Mucosa of descending colon (tissue), 3 donors: ENCODE measurements around the gene NCAPH2. TPM values are rescaled to one million over a fixed set of nuclear protein-coding genes. Genes with fewer than 3 reads are reported as not detected.
A peak's percentile ranks its signal among the peaks of the same experiment; 100 is the strongest.

ENCODE experiments used
- ATAC-seq: fragments of 200-7000 bp; cut with Tn5 transposase; one replicate; pipeline ENCODE4 v1.9.1; 2020; ENCODE audit warnings: mild to moderate bottlenecking, moderate library complexity
- DNase-seq, 3 donors: peaks; one replicate each; pipeline ENCODE4 v3.0.0-alpha.2; 2020
- H3K36me3 ChIP-seq: fragments of 200-600 bp; one replicate; pipeline ENCODE4 v1.8.0; 2021; ENCODE audit warnings: low read depth, mild to moderate bottlenecking
- H3K4me1 ChIP-seq: fragments of 200-600 bp; one replicate; pipeline ENCODE4 v1.8.0; 2021; ENCODE audit warnings: low read depth, mild to moderate bottlenecking
- H3K4me3 ChIP-seq: fragments of 200-600 bp; one replicate; pipeline ENCODE4 v1.8.0; 2021; ENCODE audit warnings: mild to moderate bottlenecking
- H3K9me3 ChIP-seq: fragments of 200-600 bp; one replicate; pipeline ENCODE4 v1.8.0; 2021; ENCODE audit warnings: mild to moderate bottlenecking
- CTCF ChIP-seq: fragments of 200-600 bp; IDR thresholded peaks from one replicate; pipeline ENCODE4 v1.8.0; 2022; ENCODE audit warnings: antibody characterized with exemption, mild to moderate bottlenecking
- intact Hi-C, 2 donors: fragments of 100-400 bp; cut with DNase I in 1 of 2; cut with micrococcal nuclease in 1 of 2; formaldehyde crosslinking; loops; one replicate each; pipeline versions ENCODE4 v1.11.0 to v1.11.1; 2022; cut with DNase I, micrococcal nuclease
- total RNA-seq, 3 donors: library from RNA; stranded (reverse); fragmentation: NEBNext Ultra II Directional in 2 of 3; extraction: Animal tissue kit (Norgen Biotek cat#: 25700) in 2 of 3; gene quantifications; one replicate each; pipeline versions ENCODE4 v1.2.1 to v1.2.4, GENCODE V29; 2021 to 2023
- donor health status: DM: no; HTN: no; CAD: no; lungs with moderate emphysema.
- donor health status: DM: no; HTN: no; CAD: no.
- donor health status: DM: no; HTN: yes; CAD: no.

The NCAPH2 gene
- total RNA-seq, 3 donors from 2014 or later = 32.1 to 41.2 (median 34.0) TPM

DNA sequence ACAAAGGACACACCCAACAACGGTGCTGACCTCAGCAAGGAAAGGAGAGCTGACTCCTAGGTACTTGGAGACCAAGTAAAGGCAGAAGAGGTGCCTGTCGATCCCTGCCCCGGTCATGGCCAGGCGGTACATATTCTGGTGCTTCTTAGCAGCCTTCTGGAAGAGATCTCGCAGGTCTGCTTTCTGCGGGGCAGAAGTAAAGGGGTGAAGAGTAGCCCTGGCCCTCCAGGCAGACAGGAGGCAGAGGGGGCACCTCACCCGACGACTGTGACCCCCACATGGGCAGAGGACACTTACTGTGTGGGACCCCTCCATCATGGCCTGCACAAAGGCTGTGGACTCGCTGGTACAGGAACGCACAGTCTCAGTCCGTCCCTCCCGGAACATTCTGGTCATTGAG is 62.8 kb downstream of the NCAPH2 start:
- no peak for DNase-seq
- intact Hi-C loops = no loop called here
- no peaks in the 10 kb centered on the region for H3K9me3 ChIP-seq
- no peak overlapping the region for H3K4me3 ChIP-seq
- H3K36me3 ChIP-seq = no peaks in the 10 kb centered on the region
- H3K4me1 ChIP-seq = peaks cover 13% of the 10 kb centered on the region
- ATAC-seq = no peak
- no peak for TF ChIP-seq CTCF

DNA sequence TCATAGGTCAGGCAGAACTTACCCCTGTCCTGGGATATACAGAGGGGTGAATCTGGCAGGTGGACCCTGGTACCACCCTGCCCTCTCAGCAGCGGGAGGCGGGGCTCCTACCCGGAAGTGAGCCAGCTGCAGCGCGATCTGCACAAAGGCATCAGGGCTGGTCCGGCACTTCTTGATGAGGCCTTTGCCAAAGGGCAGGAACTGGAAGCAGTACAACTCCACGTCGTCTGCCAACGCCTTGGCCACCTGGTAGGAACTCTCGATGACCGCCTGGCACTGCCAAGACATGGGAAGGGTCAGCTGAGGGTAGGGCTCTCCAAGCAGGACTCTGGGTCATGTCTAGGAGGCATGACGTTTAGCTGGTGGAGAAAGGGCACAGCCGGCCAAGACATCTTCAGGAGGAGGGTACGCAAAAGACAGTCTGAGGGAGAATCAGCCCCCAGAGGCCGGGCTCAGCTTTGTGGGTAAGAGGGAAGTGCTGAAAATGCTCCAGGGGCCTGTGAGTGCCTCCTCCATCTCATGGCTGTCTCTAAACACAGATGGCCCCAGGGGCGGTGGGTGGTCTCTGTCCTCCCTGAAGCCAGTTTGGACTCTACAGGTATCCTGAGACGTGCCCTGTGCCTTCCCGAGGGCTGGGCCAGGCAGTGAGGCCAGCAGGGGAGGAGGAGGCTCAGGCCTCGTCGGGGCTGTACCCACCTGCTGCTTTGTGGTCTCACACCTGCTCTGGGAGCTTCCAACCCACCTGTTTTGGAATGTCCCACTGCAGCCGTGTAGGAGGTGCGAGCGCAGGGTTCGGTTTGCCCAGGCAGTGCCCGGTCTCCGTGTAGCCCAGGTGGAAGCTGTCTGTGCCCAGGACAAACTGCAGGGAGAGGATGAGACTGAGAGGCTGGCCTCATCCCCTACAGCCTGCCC is 63.5 kb downstream of the NCAPH2 start:
- peaks cover 13% of the 10 kb centered on the region for H3K4me1 ChIP-seq
- H3K36me3 ChIP-seq = no peaks in the 10 kb centered on the region
- no peak for DNase-seq
- no peaks in the 10 kb centered on the region for H3K9me3 ChIP-seq
- no peak overlapping the region for H3K4me3 ChIP-seq
- ATAC-seq = peak; percentile 12
- intact Hi-C loops = no loop called here
- no peak for TF ChIP-seq CTCF

- DNase-seq (no peak), ATAC-seq (no peak)
- no peaks in the 10 kb centered on the region for H3K36me3 ChIP-seq
- H3K9me3 ChIP-seq = no peaks in the 10 kb centered on the region
- TF ChIP-seq CTCF = no peak
- no peak overlapping the region for H3K4me3 ChIP-seq
- H3K4me1 ChIP-seq = peaks cover 13% of the 10 kb centered on the region
- intact Hi-C loops = no loop called here
Observed at GRCh38 chr22:50572965-50573364, 64.9 kb downstream of the NCAPH2 start.

DNA sequence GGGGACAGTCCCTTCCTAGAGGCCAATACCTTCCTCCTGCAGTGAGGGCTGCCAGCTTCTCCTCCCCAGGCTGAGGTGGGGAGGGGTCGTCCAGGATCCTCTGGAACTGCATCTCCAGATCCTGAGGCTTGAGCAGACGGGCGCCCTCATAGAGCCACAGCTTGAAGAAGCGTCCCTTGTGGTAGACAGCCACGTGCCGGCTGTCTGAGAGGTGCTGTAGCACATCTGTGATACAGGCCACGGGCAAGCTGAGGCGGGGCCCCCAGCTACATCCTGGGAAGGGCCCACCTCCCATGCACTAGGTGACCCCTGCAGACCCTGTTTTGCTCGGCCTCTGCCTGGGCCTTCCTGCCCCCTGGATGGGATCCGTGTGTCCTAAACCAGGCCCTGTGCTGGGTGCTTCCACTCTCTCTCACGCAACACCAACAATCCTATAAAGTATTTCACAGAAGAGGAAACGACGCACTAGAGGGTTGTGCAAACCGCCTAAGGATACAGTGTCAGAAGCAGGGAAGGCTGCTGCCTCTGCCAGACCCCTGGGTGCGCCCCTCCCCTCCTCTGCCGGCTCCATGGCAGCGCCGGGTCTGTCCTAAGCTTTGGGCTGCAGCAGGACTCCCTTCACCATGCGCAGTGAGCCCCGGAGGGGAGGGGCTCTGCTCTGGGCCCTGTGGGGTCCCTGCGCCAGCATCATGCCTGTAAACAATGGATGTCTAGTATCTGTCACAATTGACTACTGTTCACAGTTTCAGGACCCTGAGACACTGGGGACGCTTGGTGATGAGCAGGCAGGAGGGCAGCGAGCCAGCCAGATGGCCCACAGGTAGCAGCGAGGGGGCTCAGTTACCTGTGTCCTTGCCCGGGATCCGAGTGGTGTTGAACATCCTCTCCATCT is 65.7 kb downstream of the NCAPH2 start:
- H3K36me3 ChIP-seq = no peaks in the 10 kb centered on the region

GRCh38 chr22:50574383-50574755 is 66.3 kb downstream of the NCAPH2 start:
- TF ChIP-seq CTCF = no peak
- Histone ChIP-seq H3K4me1 (peaks cover 3% of the 10 kb centered on the region), H3K36me3 (no peaks in the 10 kb centered on the region), H3K4me3 (no peak overlapping the region), H3K9me3 (no peaks in the 10 kb centered on the region)
- intact Hi-C loops = no loop called here
- no peak for ATAC-seq
- DNase-seq = no peak

More for the DNA sequence above, 65.7 kb downstream of the NCAPH2 start:
- no peak for TF ChIP-seq CTCF
- DNase-seq = no peak
- intact Hi-C loops = no loop called here
- Histone ChIP-seq H3K4me1 (peaks cover 10% of the 10 kb centered on the region), H3K9me3 (no peaks in the 10 kb centered on the region), H3K4me3 (no peak overlapping the region)
- no peak for ATAC-seq

Other genes starting within 250 kb of the NCAPH2 start
- gene MAPK12, start 246.5 kb upstream of the NCAPH2 start, total RNA-seq = 1 to 10 TPM; 2.3 to 6.5 (median 5.2) TPM
- 1 to 10 TPM; 1.8 to 4.3 (median 3.2) TPM for gene MAPK11, start 237.8 kb upstream of the NCAPH2 start, total RNA-seq
- gene PLXNB2, start 200.6 kb upstream of the NCAPH2 start, total RNA-seq = 100 to 1,000 TPM; 232 to 318 (median 250) TPM
- 1 to 10 TPM; 2.8 to 6.3 (median 5.2) TPM for gene DENND6B, start 181.2 kb upstream of the NCAPH2 start, total RNA-seq
- gene PPP6R2, start 164.9 kb upstream of the NCAPH2 start, total RNA-seq = 10 to 100 TPM; 54.3 to 61.7 (median 58.8) TPM
- gene SBF1, start 33.2 kb upstream of the NCAPH2 start, total RNA-seq = 10 to 100 TPM; 76.1 to 91.9 (median 84.3) TPM
- 1 to 10 TPM in 2 of 3 donors, under 1 TPM in 1; 0.95 to 3.9 (median 1.4) TPM for gene ADM2, start 26.7 kb upstream of the NCAPH2 start, total RNA-seq
- gene MIOX, start 21.4 kb upstream of the NCAPH2 start, total RNA-seq = not detected
- gene LMF2, start 522 bp upstream of the NCAPH2 start, total RNA-seq = 10 to 100 TPM; 57.8 to 66.4 (median 60.7) TPM
- 10 to 100 TPM in 1 of 3 donors, 1 to 10 TPM in 1, not detected in 1; 5.4 to 14.6 TPM for gene SCO2, start 17.4 kb downstream of the NCAPH2 start, total RNA-seq
- 10 to 100 TPM; 27.7 to 88.7 (median 34.8) TPM for gene TYMP, start 21.8 kb downstream of the NCAPH2 start, total RNA-seq
- gene KLHDC7B, start 37.7 kb downstream of the NCAPH2 start, total RNA-seq = 1 to 10 TPM in 1 of 3 donors, under 1 TPM in 1, not detected in 1; 0.55 to 1.7 TPM
- not detected for gene SYCE3, start 54.7 kb downstream of the NCAPH2 start, total RNA-seq
- 10 to 100 TPM; 24.5 to 51.6 (median 29.9) TPM for gene CPT1B, start 70.2 kb downstream of the NCAPH2 start, total RNA-seq
- gene CHKB, start 74.6 kb downstream of the NCAPH2 start, total RNA-seq = 10 to 100 TPM; 79.9 to 95.0 (median 80.9) TPM
- 1 to 10 TPM in 1 of 3 donors, under 1 TPM in 2; 0.63 to 4.2 (median 0.64) TPM for gene MAPK8IP2, start 92.6 kb downstream of the NCAPH2 start, total RNA-seq
- gene ARSA, start 119.9 kb downstream of the NCAPH2 start, total RNA-seq = 10 to 100 TPM; 64.6 to 87.9 (median 82.2) TPM
- 10 to 100 TPM in 1 of 3 donors, 1 to 10 TPM in 2; 3.9 to 14.2 (median 7.1) TPM for gene SHANK3, start 164.6 kb downstream of the NCAPH2 start, total RNA-seq
- 1 to 10 TPM in 1 of 3 donors, under 1 TPM in 2; 0.41 to 1.4 (median 0.43) TPM for gene ACR, start 230.0 kb downstream of the NCAPH2 start, total RNA-seq